ENCODE data around the gene NKX2-1.

Gene NKX2-1

DNA sequence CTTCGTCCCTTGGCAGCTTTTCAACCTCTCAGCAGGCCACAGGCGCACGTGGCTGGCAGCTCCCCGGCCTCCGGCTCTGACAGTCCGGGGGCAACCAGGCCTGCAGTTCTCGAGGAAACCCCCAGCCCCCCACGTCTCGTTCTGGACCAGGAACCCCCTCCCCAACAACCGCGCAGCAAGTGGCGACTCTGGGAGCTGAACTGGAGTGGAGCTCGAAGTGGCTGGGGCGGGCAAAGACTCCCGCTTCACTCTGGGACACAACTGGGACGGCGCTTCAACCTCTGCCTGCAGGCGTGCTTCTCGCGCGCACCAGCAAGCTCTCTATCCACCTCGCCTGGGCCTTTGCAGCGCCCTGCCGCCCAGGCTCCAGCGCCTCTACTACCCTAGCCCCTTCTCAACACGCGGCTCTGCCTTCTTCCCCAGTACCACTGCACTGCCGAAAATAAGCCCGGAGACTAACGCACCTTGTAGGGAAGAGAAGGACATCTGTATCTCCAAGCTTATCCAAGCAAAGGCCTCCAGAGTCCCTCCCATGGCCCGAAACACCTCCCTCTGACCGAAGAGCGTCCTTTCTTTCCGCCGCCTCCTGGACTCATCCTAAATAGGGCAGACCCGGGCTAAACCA is 2.4 kb upstream of the NKX2-1 start:
- no peak for TF ChIP-seq ARNTL (CRISPR knock-in tag; IDR thresholded peaks at IDR 0.05; ENCODE audit: borderline replicate concordance, low read depth)
- TF ChIP-seq ZNF8 (CRISPR knock-in tag; IDR thresholded peaks at IDR 0.05): no peak
- no peak for TF ChIP-seq ZNF565 (CRISPR knock-in tag; conservative IDR thresholded peaks at IDR 0.05; ENCODE audit: low read depth)
- TF ChIP-seq, protein P1, sequence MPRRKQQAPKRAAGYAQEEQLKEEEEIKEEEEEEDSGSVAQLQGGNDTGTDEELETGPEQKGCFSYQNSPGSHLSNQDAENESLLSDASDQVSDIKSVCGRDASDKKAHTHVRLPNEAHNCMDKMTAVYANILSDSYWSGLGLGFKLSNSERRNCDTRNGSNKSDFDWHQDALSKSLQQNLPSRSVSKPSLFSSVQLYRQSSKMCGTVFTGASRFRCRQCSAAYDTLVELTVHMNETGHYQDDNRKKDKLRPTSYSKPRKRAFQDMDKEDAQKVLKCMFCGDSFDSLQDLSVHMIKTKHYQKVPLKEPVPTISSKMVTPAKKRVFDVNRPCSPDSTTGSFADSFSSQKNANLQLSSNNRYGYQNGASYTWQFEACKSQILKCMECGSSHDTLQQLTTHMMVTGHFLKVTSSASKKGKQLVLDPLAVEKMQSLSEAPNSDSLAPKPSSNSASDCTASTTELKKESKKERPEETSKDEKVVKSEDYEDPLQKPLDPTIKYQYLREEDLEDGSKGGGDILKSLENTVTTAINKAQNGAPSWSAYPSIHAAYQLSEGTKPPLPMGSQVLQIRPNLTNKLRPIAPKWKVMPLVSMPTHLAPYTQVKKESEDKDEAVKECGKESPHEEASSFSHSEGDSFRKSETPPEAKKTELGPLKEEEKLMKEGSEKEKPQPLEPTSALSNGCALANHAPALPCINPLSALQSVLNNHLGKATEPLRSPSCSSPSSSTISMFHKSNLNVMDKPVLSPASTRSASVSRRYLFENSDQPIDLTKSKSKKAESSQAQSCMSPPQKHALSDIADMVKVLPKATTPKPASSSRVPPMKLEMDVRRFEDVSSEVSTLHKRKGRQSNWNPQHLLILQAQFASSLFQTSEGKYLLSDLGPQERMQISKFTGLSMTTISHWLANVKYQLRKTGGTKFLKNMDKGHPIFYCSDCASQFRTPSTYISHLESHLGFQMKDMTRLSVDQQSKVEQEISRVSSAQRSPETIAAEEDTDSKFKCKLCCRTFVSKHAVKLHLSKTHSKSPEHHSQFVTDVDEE (CRISPR knock-in tag; IDR thresholded peaks at IDR 0.05): no peak
- TF ChIP-seq PPARA (CRISPR knock-in tag; IDR thresholded peaks at IDR 0.05; ENCODE audit: borderline replicate concordance): no peak
- TF ChIP-seq GLIS3 (CRISPR knock-in tag; IDR thresholded peaks at IDR 0.05): no peak
- TF ChIP-seq, protein P2, sequence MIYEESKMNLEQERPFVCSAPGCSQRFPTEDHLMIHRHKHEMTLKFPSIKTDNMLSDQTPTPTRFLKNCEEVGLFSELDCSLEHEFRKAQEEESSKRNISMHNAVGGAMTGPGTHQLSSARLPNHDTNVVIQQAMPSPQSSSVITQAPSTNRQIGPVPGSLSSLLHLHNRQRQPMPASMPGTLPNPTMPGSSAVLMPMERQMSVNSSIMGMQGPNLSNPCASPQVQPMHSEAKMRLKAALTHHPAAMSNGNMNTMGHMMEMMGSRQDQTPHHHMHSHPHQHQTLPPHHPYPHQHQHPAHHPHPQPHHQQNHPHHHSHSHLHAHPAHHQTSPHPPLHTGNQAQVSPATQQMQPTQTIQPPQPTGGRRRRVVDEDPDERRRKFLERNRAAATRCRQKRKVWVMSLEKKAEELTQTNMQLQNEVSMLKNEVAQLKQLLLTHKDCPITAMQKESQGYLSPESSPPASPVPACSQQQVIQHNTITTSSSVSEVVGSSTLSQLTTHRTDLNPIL (CRISPR knock-in tag; IDR thresholded peaks at IDR 0.05; ENCODE audit: low read depth): no peak
- TF ChIP-seq OSR1 (CRISPR knock-in tag; IDR thresholded peaks at IDR 0.05): no peak
- no peak for TF ChIP-seq TOX (CRISPR knock-in tag; IDR thresholded peaks at IDR 0.05; ENCODE audit: borderline replicate concordance)
- TF ChIP-seq, protein P3, sequence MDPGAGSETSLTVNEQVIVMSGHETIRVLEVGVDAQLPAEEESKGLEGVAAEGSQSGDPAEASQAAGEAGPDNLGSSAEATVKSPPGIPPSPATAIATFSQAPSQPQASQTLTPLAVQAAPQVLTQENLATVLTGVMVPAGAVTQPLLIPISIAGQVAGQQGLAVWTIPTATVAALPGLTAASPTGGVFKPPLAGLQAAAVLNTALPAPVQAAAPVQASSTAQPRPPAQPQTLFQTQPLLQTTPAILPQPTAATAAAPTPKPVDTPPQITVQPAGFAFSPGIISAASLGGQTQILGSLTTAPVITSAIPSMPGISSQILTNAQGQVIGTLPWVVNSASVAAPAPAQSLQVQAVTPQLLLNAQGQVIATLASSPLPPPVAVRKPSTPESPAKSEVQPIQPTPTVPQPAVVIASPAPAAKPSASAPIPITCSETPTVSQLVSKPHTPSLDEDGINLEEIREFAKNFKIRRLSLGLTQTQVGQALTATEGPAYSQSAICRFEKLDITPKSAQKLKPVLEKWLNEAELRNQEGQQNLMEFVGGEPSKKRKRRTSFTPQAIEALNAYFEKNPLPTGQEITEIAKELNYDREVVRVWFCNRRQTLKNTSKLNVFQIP (CRISPR knock-in tag; IDR thresholded peaks at IDR 0.05; ENCODE audit: borderline replicate concordance, low read depth): no peak
- TF ChIP-seq ZFP3 (CRISPR knock-in tag; IDR thresholded peaks at IDR 0.05): no peak
- no peak for TF ChIP-seq TCF4 (CRISPR knock-in tag; IDR thresholded peaks at IDR 0.05; ENCODE audit: borderline replicate concordance)
- no peak for TF ChIP-seq ZNF70 (CRISPR knock-in tag; IDR thresholded peaks at IDR 0.05)
- TF ChIP-seq BACH2 (CRISPR knock-in tag; IDR thresholded peaks at IDR 0.05; ENCODE audit: borderline replicate concordance): no peak
- TF ChIP-seq, protein P4, sequence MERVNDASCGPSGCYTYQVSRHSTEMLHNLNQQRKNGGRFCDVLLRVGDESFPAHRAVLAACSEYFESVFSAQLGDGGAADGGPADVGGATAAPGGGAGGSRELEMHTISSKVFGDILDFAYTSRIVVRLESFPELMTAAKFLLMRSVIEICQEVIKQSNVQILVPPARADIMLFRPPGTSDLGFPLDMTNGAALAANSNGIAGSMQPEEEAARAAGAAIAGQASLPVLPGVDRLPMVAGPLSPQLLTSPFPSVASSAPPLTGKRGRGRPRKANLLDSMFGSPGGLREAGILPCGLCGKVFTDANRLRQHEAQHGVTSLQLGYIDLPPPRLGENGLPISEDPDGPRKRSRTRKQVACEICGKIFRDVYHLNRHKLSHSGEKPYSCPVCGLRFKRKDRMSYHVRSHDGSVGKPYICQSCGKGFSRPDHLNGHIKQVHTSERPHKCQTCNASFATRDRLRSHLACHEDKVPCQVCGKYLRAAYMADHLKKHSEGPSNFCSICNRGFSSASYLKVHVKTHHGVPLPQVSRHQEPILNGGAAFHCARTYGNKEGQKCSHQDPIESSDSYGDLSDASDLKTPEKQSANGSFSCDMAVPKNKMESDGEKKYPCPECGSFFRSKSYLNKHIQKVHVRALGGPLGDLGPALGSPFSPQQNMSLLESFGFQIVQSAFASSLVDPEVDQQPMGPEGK (CRISPR knock-in tag; IDR thresholded peaks at IDR 0.05; ENCODE audit: borderline replicate concordance): no peak
- TF ChIP-seq ISL1 (CRISPR knock-in tag; IDR thresholded peaks at IDR 0.05): no peak
- TF ChIP-seq ZC3H10 (CRISPR knock-in tag; IDR thresholded peaks at IDR 0.05): no peak
- TF ChIP-seq ESRRG (CRISPR knock-in tag; IDR thresholded peaks at IDR 0.05): no peak
- no peak for ATAC-seq

DNA sequence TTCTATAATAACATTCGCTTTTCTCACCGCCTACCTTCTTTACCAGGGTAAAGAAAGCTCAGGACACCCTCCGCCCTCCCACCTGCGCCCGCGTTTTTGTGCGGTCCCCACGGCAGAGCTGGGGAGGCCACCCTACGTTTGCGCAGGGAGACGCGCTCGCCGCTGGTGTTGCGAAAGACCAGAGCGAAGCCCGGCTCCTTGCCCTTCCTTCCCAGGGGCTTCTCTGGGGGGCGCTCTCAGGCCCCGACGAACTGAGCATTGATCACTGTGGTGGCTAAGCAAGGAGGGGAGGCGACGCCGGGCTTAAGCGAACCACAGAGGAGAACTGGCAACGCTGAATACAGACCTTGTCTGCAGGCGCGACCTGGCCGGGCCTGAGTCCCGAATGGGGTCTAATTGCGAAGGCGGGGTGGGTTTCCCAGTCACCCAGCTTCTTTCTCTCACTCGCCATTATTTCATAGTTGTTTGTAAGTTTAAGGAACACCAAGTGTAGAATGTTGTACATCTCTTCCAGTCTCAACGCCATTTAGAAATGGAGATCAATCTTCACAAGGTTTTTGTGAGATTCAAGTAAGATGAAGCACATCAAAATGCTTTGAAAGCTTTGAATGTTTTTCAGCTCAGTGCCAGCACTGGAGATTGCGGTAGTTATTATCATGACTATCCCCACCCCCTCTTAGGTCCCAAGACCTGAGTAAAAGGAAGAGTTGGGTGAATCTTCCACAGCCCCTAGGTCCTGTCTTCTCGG is 1.7 kb upstream of the NKX2-1 start:
- ATAC-seq: no peak
- TF ChIP-seq BACH2 (CRISPR knock-in tag; IDR thresholded peaks at IDR 0.05; ENCODE audit: borderline replicate concordance) (no peak), ZFP30 (CRISPR knock-in tag; IDR thresholded peaks at IDR 0.05) (no peak), CSDC2 (CRISPR knock-in tag; IDR thresholded peaks at IDR 0.05) (no peak), ZFP3 (CRISPR knock-in tag; IDR thresholded peaks at IDR 0.05) (no peak), ESRRG (CRISPR knock-in tag; IDR thresholded peaks at IDR 0.05) (no peak), ISL1 (CRISPR knock-in tag; IDR thresholded peaks at IDR 0.05) (no peak), ZNF8 (CRISPR knock-in tag; IDR thresholded peaks at IDR 0.05) (no peak), ZNF70 (CRISPR knock-in tag; IDR thresholded peaks at IDR 0.05) (no peak), OSR1 (CRISPR knock-in tag; IDR thresholded peaks at IDR 0.05) (no peak), TOX (CRISPR knock-in tag; IDR thresholded peaks at IDR 0.05; ENCODE audit: borderline replicate concordance) (no peak)
- TF ChIP-seq, protein P4 (CRISPR knock-in tag; IDR thresholded peaks at IDR 0.05; ENCODE audit: borderline replicate concordance): no peak
- TF ChIP-seq, protein P5, sequence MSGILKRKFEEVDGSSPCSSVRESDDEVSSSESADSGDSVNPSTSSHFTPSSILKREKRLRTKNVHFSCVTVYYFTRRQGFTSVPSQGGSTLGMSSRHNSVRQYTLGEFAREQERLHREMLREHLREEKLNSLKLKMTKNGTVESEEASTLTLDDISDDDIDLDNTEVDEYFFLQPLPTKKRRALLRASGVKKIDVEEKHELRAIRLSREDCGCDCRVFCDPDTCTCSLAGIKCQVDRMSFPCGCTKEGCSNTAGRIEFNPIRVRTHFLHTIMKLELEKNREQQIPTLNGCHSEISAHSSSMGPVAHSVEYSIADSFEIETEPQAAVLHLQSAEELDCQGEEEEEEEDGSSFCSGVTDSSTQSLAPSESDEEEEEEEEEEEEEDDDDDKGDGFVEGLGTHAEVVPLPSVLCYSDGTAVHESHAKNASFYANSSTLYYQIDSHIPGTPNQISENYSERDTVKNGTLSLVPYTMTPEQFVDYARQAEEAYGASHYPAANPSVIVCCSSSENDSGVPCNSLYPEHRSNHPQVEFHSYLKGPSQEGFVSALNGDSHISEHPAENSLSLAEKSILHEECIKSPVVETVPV (CRISPR knock-in tag; IDR thresholded peaks at IDR 0.05): no peak
- TF ChIP-seq, protein P2 (CRISPR knock-in tag; IDR thresholded peaks at IDR 0.05; ENCODE audit: low read depth): no peak
